HG03520 (cell line): ENCODE measurements around the gene NPR3.

ENCODE experiments used
- ATAC-seq: cut with Tn5 transposase; IDR thresholded peaks from one replicate; pipeline ENCODE4 v1.9.1; 2021; ENCODE audit warnings: mild to moderate bottlenecking, moderate library complexity; ENCODE audit not compliant: unreplicated experiment

The NPR3 gene

DNA sequence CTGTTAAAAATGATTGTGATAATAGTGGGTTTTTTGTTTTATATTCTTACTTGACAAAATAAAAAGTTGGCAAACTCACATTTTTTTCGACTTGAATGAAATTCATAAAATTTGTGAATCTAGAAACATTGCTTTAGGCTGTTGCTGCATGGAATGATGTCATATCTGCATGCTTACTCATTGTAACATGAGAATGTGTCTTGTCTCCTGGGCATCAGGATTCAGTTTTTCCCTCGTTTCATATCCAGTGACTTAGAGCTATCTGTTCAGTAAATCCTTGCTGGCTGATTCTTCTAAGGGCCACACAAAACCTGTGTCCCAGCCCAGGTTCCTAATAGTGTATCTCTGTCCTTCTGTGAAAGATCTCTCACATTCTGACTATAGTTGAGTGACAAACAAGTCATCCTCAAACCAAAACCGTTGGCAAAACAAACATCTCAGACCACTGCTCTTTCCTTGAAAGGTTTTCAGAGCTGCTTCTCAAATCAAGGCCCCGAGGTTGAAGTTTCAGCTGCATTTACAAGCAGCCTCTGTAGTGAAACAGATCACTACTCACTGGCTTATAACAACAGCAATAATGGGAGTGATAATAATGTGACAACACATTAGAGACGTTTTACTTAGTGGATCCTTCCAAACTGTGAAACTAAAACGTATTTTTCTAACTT is 95.0 kb downstream of the NPR3 start:
- no peak for ATAC-seq

DNA sequence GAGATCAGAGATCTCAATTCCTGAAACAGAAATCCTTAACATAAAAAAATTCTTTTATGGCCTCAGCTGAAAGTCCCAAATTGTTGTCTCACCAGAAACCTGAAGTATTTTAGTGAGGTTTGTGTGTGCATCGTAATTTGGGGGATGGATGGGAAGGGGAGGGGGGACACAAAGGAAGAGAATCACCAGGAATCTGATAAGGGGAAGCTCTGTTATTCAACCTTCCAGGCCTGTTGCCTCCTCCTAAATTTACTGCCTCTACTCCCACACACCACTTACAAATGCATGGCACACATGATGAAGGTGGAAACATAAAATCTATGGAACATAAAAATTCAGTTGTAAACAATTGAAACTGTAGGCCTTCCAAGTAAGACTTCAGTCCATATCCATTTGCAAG is 97.7 kb downstream of the NPR3 start:
- no peak for ATAC-seq

DNA sequence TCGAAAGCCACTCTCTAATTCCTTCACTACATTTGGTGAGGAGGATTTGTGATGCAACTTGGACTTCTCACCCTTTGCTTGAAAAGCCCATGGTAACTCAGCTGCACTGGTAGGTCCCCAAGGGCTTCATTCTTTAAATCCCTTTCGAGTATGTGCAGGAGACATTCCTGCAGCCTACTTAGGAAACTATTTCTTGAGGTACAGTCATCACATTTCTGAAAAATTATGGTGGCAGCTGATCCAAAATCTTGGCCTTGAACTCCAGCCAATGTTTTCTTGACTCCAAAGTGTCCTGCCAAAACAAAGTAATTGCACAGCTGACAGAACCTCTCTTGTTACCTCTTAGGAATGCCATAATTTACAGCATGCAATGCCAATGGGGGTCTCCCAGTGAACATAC is 99.7 kb downstream of the NPR3 start:
- no peak for ATAC-seq

DNA sequence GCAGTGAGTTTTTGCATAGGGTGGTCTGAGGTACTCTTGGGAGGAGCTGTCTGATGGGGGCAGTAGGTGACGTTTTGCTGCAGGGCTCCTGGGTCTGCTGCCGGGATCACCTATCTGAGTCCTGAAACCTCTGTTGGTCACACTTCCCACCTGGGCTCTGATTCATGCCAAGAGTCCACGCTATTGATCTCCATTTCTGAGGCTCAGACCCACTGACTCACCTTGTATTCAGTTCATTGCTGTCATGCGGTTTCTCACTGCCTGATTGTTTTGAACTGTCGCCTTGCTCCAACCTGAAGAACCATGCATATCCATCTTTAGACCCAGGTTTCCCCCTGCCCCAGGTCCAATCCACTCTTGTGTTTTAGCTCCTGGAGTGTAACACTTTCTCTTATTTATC is 101.3 kb downstream of the NPR3 start:
- no peak for ATAC-seq

DNA sequence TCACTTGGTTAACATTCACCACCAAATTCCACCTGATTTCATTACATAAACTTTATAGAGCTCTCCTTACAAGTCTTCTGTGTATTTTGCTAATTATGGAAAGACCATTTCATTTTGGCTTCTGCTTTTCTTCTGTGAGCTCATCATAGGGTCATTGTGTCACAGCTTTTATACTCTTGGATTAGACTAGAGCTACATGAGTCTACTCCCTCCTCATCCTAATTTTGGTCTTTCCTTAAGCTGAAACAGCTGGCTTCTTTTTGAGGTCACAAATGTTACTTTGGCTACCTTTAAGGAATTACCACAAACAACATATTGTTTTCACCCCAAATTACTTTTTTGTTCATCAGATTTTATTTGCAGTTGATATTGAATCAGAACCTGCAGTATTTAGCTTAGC is 103.0 kb downstream of the NPR3 start:
- no peak for ATAC-seq

DNA sequence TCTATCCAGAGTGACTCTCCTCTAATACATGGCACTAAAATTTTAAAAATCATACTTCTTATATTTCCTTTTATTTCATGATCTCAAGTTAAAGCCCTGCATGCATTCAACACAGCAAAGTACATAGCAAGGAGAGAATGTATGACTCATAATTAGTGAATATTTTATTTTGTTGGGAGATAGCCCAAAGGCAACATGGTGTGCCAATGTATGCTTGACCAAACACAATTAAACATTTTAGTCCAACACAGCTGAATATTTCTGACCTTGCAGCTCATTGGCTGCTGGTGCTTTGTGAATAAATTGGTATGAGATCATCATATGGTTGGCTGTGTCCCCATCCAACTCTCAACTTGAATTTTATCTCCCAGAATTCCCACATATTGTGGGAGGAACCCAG is 103.5 kb downstream of the NPR3 start:
- no peak for ATAC-seq

DNA sequence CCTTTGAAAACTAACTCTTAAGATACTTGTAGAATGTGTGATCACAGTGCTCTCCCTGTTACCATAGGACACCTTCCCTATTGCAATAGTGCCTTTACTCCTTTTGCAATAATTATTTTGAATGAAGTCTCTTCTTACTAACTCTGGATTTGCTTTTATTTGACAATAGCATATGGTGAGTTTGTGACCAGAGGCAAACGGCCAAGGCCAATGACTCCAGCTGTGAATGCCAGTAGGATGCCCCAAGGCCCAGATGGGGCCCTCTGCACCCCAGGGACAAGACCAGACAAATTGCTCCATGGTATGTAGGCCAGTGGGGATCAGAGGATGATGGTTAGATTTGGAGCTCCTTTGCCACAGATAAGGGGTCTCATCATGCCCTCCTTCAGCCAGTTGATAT is 116.9 kb downstream of the NPR3 start:
- no peak for ATAC-seq

DNA sequence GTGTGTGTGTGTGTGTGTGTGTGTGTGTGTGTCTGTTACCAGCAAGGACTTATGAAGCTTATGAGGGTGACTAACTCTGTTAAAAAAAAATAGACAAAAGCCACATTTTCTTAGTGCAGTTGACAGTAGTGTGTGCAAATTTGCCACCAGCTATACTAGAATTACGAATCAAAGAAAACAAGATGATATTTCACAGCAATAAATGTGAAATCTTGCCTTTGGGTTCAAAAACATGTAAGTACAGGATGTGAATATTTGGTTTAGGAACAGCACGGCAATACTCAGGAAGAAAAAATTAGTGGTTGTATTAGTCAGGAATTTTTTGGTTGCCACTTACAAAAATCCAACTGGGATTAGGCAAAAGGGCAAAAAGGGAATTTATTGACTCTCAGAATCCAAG is 117.4 kb downstream of the NPR3 start:
- no peak for ATAC-seq

DNA sequence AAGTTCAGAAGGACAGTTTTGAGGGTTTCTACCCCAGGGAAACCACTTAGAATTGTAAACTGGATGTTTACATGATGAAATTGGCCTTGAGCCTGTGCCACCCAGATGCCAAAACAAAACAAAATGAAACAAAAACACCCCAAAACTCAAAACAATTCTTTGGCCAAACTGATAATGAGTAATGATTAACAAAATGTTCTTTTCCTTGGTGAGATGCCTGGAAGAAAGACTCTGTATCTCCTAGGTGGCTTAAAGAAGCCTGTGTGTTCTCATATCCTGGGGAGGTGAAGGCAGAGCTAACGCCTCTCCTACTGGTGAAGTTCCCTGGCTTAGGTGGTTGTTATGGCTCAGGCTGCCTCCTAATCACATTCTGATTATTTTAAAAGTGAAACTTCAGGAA is 120.5 kb downstream of the NPR3 start:
- no peak for ATAC-seq

DNA sequence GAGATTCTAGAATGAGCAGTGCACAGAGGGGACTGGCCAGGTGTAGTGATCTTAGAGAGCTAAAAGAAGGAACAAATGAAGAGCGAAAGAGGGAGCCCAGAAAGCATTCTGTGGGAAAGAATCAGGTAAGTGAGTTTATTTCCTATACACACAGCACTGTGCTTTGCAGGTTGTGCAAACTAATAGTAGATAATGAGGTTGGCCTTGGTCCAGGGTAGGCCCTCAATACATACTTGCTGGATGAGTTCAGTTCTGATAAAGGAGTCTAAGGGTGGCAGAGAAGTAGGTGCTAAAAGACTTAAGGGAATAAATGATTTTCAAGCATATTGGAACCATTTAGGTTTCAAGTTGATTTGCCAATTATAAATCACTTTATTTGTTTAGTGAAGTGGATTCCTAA is 122.0 kb downstream of the NPR3 start:
- ATAC-seq, result no peak

DNA sequence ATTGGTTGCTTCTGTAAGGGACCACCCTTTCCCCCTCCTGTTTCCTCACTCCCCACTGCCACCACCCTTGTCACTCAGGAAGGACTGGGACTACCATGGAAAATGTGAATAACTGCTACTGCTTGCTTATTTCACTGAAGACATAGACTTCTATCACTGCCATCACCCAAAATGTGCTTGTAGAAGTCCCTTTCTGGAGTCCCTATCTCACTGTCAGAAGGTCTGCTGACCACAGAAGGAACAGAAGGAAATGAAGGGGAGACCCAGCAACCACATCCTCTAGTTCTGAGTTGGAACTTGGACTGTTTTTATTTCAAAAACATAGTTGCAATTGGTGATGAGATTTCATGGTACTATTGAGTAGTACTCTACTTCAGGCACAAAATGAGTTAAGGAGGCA is 122.5 kb downstream of the NPR3 start:
- no peak for ATAC-seq

DNA sequence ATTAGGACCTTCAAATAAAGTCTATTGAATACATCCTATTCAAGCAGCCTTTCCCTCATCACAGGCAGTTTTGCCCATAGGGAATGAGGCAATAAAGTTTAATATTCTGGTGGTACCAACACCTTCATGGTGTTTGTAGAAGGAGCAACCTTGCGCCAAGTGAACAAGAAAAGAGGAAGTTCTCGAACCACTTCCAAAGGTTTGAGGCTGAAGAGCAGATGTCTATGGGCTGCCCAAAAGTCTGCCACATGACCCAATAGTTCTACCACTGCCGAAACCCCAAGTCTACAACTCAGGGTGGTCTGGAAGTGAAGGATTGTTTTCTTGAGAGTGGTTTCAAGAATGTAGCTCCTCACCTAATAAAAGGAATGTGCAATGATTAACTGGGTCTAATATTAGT is 123.1 kb downstream of the NPR3 start:
- no peak for ATAC-seq

DNA sequence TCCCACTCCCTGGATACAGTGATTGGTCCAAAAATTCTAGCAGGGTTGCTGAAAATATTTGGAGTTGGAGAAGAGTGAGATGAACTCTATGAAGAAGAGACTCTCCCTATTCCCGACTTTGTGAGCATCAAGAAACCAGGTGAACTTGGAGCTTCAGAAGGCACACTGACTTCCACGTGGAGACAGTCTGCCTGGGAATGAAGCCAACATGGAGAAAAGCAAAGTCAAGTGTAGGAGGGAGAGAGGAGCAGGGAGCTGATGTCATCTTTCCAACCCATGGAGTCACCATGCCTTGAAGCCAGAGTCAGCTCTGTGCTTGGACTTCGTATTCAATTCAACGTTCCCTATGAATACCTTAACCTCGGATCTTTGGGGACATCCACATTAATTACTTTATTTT is 125.1 kb downstream of the NPR3 start:
- no peak for ATAC-seq

DNA sequence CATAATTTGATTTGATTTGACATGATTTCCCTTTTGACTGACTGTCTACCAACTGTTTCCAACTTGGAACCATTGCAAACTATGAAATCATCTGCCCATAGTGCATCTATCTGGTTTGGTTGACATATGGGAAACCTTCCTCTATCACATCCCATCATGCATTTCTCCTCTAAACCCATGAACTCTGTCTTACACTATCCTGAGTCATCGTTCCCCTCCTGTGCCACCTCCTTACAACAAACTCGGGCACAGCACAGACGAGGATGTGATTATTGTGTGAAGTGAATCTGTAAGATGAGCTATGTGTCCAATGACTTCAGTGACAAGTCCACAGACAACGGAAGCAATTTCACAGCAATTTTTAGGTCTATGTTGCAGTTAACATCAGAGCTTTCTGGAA is 126.1 kb downstream of the NPR3 start:
- ATAC-seq, result no peak

DNA sequence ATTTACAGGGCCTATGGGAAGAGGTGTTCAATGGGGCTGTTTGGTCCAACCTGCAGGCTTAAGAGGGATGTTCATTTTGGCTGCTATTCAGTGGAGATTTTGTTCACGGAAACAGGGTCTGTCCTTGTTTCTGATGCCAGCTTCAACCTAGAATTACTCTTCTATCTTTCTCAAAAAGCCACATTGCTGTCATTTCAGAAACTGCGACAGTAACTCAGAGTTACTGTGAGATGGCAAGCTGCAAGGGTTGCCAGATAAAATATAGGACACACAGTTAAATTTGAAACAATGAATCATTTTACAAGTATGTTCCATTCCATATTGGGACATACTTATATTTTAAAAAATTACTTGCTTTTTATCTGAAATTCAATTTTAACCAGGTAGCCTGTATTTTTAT is 128.0 kb downstream of the NPR3 start:
- ATAC-seq, result no peak

DNA sequence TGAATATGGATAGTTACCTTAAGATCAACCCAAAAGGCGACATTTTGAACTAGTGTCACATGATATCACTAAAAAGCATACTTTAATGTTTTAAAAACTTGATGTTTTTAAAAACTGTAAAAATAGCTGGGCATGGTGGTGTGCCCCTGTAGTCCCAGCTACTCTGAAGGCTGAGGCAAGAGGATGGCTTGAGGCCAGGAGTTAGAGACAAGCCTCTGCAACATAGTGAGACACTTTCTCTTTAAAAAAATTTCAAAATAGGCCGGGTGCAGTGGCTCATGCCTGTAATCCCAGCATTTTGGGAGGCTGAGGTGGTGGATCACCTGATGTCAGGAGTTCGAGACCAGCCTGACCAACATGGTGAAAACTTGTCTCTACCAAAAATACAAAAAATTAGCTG is 129.5 kb downstream of the NPR3 start:
- ATAC-seq, result no peak
